Hematopoietic multipotent progenitor cell treated with erythropoietin and hydrocortisone succinate and interleukin-3 and kit ligand, for 8 days (in vitro differentiated cells): Measurements from ENCODE around the gene SAMD4A.

Experiments
- DNase-seq: peaks from one replicate; pipeline ENCODE4 v3.0.0-alpha.2; 2015

SAMD4A gene

DNA sequence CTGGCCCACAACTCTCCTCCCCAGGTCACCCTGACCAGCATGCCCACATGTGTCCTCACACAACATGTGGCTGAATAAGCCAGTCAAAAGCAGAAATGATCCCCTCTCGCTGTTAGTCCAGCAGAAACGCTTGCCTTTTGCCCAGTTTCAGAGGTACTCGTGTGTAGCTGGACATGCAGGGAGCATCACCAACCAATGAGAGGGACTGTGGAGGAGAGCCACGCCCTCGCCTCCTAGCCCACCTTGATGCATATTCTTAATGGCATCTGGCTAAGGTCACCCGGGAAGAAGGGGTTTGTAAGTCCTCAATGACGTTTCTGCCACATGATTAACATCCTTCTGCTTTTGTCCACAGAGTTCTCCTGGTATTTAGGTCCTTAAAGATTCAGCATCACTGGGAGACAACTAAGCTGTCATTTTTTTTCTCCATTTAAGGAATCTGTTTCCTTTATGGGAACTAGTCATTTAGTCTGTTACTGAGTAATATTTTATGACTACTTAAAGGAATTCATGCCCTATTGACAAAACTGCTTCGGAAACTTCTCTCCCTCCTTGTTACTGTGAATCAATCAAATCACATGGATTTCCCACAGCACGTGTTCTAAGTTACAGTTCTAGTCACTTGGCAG lies 201.7 kb downstream of the SAMD4A start:
- DNase-seq, result no peak

DNA sequence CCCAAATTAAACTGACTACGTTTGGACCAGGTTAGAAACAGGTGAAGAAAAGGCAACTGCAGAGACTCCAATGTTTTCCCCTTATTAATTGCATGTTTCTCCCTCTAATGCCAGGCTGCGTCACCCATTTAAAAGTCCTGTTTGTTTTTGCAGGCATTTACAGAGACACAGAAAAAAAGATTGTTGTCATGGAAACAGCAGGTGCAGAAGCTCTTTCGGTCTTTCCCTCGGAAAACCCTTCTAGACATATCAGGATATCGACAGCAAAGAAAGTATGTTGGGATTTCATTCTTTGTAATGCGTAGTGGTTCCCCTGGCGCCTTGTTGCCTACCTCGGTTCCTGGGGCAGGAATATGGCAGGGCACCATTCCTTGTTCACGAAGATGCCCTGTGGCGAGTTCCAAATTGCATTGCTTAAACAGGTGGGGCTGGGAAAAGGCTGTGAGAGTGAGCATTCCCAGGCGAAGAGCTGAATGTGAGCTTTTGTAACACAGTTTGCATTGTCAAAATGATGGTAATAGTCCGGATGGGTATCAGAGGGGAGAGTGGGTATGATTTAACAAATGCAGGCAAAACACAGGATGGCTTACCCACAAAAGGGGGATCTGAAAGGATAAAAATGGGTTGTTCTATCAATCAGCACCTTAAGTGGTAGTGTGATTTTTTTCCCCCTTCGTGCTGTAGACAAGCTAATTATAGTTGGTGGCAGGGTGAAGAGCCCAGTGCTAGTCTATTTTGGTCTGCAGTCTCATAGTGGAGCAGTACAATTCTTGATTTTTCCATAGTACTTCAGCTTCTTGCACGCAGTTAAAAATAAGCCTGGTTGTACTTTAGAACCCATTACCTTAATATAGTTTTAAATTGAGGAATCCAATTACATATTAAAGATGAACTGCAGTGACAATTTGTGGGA lies 203.3 kb downstream of the SAMD4A start:
- DNase-seq, result no peak

DNA sequence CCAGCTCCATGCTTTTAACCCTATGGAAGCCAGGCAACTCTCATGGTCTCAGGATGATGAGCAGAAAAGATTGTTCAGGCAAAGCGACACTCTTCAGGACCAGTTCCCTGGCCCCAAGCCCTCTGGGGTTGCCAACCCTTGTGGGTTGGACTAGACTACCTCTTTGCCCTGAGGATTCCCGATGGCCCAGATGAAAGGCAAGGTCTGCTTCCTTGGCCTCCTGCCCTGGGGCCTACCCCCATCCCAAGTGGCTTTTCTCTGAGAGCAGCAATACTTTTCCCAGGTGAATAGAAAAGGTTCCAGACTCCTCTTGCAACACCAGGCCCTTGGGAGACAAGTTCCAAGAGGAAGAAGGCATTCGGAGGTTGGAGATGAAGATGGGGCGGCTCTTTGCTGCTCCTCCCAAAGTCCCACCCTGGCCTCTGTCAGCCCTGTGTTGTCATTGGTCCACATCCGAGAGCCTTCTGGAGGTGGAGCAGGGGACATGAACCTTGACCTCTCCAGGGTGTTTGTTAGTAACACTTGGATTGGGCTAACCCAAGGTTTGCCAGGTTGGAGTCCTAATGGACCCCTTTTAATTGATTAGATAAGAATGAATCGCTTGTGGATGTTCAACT lies 204.6 kb downstream of the SAMD4A start:
- DNase-seq, result no peak

DNA sequence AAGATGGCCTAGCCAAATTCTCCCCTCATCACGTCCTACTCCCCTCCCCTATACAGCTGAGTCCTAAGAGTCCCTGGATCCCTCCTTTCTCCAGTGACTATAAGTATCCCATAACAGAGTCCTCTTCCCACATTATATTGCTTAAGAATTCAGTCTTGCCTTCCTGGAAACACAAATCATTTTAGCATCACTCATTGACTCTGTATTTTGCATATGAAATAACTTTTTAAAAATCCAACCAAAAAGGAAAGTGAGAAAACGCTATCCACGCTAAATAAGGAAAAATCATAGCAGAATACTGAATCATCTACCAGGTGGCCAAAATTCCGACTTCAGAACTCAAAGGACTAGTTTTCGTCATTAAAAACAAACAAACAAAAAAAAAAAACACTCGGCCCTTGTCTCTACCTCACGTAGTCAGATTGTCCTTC lies 205.5 kb downstream of the SAMD4A start:
- no peak for DNase-seq

DNA sequence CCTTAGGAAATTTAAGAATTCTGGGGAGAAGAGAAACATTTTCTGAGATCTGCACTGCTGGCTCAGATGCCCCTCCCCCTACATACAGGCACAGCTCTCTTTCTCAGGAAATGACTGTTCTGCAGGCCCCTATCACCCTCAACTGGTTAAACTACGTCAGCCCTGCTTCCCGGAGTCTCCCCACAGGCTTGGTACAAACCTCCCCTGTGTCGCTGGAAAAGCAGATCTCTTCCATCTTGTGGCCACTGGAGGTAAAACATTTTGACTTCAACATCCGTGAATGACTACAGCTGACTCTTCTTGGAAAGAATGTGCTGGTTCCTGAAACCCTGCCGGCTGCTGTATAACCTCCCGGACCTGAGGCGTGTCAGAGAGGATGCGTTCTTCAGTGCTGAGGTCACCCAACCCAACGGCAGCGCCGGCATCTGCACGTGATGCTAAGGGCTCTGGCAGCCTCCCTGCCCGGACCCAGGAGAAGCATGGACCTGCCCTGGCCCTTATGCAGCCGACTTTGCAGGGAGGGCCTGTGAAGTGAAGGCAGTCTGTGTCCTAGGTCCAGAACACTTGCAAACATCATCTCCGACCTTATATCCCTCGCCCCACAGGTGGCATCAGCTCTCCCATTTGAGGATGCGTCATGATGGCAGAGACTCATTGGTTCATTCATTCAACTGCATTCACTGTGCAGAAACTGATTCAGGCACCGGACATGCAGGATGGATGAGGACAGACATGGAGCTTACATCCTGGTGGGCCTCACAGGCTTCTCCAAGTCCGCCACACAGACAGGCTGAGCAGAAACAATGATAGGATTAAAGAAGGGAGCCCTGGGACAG lies 206.5 kb downstream of the SAMD4A start:
- peak; percentile 92 for DNase-seq

DNA sequence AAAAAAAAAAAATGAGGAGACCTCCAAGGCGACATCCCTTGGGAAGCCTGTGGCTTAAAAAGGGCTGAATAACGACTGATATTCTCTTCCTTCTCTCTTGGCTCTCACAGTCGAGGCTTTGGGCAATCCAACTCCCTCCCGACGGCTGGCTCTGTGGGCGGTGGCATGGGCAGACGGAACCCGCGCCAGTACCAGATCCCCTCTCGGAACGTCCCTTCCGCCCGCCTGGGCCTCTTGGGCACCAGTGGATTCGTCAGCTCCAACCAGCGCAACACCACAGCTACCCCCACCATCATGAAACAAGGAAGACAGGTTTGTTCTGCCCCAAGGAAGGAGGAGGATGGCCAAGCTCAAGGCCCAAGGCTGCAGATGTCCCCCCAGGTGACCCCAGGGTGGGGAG lies 207.9 kb downstream of the SAMD4A start:
- no peak for DNase-seq

DNA sequence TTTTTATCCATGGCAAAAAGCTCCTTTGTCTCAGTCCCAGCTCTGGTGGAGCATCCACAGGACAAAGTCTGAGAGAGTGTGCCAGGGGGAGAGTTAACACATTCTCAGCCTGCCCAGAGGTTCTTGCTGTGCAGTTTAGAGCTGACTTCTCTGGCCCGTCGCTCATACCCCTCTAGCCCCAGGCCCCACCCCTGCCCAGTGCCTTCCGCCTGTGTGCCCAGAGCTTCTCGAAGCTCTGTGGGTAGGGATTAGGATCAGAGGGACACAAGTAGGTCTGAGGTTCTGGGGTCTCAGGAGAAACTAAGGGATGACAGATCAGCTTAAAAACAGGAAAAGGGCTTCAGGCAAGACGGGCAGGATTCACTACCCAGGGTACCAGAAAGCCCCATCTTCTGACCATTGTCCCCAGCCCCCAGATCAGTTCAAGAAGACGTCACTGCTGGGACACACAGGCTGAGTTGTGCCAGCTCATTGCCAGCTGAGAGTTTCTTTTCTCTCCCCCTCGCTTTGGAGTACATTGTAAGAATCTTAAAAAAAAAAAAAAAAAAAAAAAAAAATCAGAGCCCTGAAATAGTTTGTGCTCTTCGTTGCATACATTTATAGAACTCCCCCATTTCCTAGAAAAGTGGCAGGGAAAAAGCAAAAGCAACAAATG lies 208.7 kb downstream of the SAMD4A start:
- no peak for DNase-seq

DNA sequence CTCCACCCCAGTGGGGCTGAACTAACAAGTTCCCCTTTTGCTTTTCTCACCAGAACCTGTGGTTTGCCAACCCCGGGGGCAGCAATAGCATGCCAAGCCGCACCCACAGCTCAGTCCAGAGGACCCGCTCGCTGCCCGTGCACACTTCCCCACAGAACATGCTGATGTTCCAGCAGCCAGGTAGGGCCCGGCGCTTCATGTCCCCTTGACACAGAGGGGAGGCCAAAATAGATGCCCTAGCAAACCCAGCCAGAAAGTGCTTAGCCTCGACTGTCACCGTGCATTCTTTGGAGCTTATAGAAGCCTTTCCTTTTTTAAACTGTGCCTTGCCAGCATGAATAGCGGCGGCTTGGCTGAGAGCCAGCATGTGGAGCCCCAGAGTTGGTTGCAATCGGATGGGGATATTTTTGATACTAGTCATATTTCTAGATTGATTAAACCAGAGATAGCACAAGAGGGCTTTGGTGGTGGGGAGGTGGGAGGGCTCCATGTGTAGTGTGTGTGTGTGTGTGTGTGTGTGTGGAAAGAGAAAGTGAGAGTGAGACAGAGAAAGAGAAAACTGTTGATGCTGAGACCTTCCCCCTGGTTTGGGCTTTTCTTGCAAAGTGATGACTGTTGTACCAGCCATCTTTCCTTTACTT lies 209.6 kb downstream of the SAMD4A start:
- peak; percentile 50 for DNase-seq

DNA sequence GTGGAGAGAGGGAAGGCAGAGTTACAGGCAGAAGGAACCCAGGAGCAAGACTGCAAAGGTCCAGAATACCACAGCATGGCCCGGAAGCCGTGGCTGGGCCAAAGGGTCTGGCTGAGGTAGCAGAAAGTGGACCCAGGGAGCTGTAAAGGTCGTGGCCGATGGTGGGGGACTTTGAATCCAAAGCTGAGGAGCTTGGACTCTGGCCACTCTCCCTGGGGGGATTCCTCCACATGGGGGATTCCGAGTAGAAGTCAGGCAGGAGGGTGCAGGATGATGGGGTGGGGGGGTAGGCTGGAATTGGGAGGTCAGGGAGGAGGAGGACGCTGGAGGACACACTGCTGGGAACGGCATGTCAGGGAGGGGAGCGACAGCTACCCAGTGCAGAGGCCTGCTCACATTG lies 210.5 kb downstream of the SAMD4A start:
- DNase-seq, result no peak

DNA sequence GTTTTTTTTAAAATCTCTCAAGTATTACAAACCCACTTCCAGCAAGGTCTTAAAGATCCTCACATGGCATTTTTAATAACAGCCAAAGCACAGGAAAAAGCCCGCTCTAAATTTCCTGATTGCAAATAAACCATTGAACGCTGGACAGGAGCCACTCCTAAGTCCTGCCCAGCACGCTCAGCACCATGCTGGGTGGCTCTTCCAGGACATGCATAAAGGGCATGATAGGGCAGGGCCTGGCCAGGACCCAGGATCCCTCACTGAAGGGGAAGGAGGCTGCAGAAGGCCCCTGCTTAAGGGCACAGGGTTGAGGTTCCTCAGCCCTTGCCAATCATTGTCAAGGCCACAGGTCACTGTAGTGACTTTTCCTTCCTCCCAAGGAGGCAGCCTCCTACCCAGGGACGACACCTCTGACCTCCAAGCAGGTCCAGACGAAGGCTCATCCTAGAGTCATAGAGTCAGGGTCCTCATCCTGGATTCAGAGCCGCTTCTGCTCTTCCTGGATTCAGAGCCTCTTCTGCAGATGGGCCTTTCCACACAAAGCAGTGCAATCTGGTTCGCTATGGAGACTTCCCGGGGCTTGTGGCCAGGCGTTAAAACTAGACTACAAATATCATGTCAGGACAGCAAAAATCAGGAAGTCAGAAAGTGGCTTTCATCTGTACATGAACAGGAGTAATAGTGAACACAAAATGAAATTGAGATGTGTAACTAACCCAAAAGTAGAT lies 211.9 kb downstream of the SAMD4A start:
- no peak for DNase-seq

DNA sequence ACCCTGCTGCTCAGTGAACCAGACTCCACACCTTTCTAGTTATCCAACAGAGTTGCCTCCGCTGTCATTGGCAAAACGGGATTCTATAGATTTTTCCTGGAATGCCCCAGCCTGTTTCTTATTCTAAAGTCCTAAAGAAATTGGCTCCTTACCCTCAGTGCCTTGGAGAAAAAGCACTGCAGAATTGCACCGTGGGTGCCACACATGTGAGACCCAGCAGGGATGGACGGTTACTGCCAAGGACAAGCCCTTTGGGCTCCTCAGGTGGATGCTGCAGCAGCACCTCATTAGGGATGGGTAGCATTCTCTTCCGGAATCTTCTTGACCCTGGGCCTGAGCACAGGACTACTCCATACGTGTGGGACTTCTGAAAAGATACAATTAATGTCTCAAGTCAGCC lies 214.2 kb downstream of the SAMD4A start:
- no peak for DNase-seq

DNA sequence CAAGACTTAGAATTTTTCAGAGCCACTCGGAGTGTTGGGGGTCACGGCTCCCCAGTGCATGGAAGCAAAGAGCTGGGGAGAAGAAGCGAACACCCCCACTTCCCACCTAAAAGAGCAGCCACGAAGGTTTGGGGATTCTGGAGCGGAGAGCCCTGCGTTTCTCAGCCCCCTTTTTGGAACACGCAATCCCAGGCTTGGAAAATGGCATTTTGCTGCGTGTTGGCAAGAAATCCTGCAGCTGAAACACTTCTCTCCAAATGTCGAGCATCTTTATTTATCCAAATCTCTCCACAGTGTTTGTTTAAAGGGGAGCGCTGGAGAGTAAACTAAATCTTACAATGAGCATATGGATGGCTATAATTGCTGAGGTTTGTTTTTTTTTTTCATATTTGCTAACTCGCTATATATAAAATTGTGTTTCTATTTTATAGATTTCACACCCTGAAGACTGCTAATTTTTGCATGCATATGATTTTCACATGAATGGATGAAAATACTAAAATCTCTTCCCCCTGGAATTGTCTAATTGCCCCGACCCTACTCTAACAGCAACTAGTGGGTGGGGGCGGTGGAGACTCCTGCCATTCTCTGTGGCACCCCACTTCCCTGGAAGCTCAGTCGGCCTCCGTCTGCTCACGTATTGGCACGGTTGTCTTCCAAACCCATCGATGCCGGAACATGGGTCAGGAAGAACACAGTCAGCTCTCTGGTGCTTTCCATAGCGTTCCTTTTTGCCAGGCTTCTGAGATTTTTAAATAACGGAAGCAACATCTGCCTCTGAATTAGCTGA lies 215.2 kb downstream of the SAMD4A start:
- DNase-seq, result no peak

DNA sequence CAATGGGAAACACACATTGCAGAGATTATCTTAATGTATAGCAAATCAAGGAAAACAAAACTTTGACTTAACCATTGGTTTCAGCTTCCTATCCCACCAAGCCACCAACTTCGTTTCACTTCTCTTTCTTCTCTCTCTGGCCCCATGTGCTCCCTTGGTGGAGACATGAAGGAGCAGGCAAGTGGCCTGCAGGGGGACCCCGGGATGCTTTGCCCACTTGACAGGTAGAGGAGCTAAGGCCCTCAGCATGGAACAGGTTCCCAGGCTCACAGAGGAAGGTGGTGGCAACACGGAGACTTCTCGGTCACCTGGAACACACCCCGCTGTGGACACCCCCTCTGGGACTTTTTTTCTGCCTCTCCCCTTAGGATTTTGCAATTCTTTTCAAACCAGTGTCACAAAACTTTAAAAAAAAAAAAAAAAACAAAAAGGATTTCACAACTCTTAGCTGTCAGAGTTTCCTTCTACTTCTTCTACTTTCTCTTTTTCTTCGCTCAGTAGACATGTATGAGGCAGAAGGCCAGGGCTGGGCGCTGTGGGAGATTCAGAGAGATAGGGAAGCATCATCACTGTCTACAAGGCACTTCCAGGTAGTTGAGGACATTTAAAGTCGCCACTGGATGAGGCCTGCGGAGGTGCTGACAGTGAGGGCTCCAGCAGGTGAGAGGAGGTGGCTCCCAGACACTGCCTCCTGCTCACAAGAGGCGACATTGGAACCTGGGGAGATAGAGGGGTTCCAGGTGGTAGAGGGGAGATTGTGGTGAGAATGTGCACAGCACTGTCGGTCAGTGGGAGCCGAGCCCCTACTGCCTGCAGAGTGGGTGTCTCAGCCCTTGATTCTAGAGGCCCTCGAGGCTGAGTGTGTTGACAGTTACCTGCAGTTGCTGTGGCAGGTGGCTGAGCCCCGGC lies 216.1 kb downstream of the SAMD4A start:
- no peak for DNase-seq

DNA sequence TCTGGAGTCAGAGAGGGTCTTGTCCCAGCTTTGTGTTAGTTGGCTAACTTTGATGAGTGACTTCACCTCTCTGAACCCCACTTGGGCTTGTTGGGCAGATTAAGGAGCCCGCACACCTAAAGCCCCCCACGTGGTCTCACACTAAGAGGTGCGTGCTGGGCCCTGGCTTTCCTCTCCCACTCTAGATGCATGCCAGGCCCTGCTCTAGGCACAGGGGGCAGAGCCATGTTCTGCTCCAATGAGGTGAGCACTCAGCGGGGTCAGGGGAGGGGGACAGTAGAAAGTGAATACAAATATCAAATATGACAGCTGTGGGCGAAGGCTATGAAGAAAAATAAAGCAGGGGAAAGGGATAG lies 216.7 kb downstream of the SAMD4A start:
- no peak for DNase-seq

DNA sequence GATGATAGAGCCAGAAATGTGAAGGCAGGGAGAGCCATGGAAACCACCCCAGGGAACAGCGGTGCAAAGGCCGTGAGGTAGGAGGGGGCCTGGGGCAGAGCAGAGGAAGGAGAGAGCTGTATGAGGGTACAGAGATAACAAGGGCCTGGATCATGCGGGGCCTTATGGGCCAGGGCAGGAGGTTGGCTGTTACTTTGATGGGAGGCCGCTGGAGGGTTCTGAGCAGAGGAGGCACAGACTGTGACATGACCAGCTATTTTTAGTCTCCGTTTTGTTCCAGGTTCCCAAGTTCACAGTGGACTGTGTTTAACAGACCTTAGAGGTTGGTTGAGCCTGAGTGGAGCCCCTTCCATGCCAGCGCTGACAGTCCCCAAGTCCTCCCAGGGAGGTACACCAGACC lies 217.1 kb downstream of the SAMD4A start:
- no peak for DNase-seq

DNA sequence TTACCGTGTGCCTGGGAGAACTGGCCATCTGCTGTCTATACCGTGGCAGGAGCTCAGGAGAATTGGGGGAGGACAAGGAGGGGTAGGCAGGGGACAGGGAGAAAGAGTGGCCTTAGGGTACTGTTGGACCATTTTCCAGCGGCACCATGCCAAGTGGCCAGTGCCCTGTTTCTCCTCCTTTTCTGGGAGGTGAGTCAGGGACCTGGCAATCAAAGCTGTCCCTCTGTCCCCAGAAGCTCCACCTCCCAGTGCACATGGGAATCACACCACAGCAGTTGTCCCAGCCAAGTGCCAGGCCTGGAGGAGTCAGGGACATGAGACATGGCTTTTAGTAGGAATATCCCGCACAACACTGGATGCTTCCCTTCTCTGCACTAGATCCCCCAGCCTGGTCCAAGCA lies 217.7 kb downstream of the SAMD4A start:
- no peak for DNase-seq

DNA sequence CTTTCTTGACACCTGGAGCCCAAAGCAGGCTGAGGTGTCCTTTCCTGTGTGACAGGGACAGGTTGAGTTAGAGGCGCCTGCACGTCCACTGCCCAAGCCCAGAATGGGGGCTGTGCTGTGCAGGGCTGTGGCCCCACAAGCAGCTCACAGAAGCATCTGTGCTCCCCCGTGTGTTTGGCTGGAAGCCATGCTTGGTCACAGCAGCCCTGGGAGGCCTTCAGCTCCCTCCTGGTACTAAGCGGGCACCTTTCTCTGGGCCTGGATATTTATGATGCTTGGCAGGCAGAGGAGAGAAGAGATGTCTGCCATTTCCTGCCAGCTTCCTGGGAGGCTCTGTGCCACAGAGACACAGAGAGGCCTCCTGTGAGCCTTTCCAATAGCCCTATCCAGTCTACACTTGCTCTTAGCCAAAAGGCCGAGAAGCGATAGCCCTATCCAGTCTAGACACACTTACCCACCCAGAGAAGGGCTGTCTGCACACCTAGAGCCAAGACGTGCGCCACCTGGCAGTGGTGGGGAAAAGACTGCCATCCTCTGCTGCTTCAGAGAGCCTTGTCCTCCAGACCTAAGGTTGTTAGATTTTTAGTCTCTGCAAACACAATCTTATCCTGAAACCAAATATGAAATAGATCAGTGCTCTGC lies 218.3 kb downstream of the SAMD4A start:
- DNase-seq, result no peak

DNA sequence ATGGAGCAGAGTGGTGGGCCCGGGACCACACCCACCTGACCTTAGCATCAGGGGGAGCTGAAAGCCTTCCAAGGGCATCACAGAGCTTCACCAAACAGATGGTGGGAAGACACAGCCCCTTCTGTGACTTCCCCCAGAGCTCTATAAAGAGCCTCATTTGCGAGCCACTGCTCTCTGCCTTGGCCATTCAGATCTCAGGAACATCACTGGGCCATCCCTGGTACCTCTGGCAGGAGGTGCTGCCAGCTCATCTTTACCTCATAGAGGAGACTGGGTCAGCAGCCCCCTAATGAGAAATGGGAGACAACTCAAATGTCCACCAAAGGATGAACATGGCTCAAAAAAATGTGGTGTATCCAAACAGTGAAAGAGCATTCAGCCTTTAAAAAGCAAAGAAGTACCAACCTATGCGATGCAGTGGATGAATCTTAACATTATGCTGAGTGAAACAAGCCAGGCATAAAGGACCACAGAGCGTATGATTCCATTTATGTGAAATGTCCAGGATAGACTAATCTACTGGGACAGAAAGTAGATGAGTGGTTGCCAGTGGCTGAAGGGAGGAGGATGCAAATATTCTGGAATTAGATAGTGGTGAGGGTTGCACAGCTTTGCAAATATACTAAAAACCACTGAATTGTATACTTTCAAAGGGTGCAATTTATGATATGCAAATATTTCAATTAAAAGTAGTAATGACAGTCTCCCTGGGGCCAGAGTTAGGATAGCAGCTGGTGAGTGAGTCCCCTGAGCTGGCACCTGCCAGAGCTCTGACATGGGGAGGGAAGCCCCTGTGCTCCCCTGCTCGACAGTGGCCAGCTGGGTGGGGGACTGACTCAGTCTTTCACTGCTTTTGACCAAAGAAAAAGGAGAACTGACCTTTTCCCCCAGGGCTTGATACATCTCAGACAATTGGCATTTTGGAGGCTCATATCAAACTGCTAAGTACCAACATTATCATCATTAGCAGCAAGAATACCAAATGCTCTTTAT lies 219.1 kb downstream of the SAMD4A start:
- DNase-seq, result no peak
